ENCODE data around the gene MPZL2. TPM values are rescaled to one million over a fixed set of nuclear protein-coding genes. Genes with fewer than 3 reads are reported as not detected.

The MPZL2 gene
- total and polyA plus RNA-seq, 9 donors, result 0.40 to 6.9 (median 0.88) TPM

Other genes with a start within 250 kb of the MPZL2 start
- not detected for gene TMPRSS4, start 187.2 kb downstream of the MPZL2 start, total RNA-seq
- 1 to 10 TPM in 2 of 8 donors, under 1 TPM in 6; 0.07 to 5.2 (median 0.25) TPM for gene TMPRSS4, start 187.2 kb downstream of the MPZL2 start, polyA plus RNA-seq (ENCODE audit: insufficient read depth in 1 of 8, insufficient read length in 8 of 8, low replicate concordance in 1 of 8)
- gene SMIM35, start 177.3 kb downstream of the MPZL2 start, total RNA-seq, result under 0.01 TPM
- under 1 TPM; 0.04 to 0.47 (median 0.11) TPM for gene SMIM35, start 177.3 kb downstream of the MPZL2 start, polyA plus RNA-seq (ENCODE audit: insufficient read depth in 1 of 8, insufficient read length in 8 of 8, low replicate concordance in 1 of 8)
- gene SCN4B, start 111.5 kb downstream of the MPZL2 start, total RNA-seq, result 2.4 TPM
- gene SCN4B, start 111.5 kb downstream of the MPZL2 start, polyA plus RNA-seq (ENCODE audit: insufficient read depth in 1 of 8, insufficient read length in 8 of 8, low replicate concordance in 1 of 8), result 1 to 10 TPM; 2.8 to 5.1 (median 4.1) TPM
- 4.2 TPM for gene SCN2B, start 87.7 kb downstream of the MPZL2 start, total RNA-seq
- 1 to 10 TPM; 2.1 to 5.4 (median 4.4) TPM for gene SCN2B, start 87.7 kb downstream of the MPZL2 start, polyA plus RNA-seq (ENCODE audit: insufficient read depth in 1 of 8, insufficient read length in 8 of 8, low replicate concordance in 1 of 8)
- gene JAML, start 39.3 kb downstream of the MPZL2 start, total RNA-seq, result 2.5 TPM
- 1 to 10 TPM; 1.2 to 5.3 (median 2.2) TPM for gene JAML, start 39.3 kb downstream of the MPZL2 start, polyA plus RNA-seq (ENCODE audit: insufficient read depth in 1 of 8, insufficient read length in 8 of 8, low replicate concordance in 1 of 8)
- 0.53 TPM for gene MPZL3, start 11.9 kb downstream of the MPZL2 start, total RNA-seq
- 1 to 10 TPM in 2 of 8 donors, under 1 TPM in 6; 0.41 to 1.7 (median 0.77) TPM for gene MPZL3, start 11.9 kb downstream of the MPZL2 start, polyA plus RNA-seq (ENCODE audit: insufficient read depth in 1 of 8, insufficient read length in 8 of 8, low replicate concordance in 1 of 8)
- gene CD3E, start 40.4 kb upstream of the MPZL2 start, total RNA-seq, result 0.13 TPM
- gene CD3E, start 40.4 kb upstream of the MPZL2 start, polyA plus RNA-seq (ENCODE audit: insufficient read depth in 1 of 8, insufficient read length in 8 of 8, low replicate concordance in 1 of 8), result under 1 TPM; 0.25 to 0.64 (median 0.35) TPM
- 0.18 TPM for gene CD3D, start 78.4 kb upstream of the MPZL2 start, total RNA-seq
- gene CD3D, start 78.4 kb upstream of the MPZL2 start, polyA plus RNA-seq (ENCODE audit: insufficient read depth in 1 of 8, insufficient read length in 8 of 8, low replicate concordance in 1 of 8), result under 1 TPM in 4 of 8 donors, not detected in 4; 0.29 to 0.74 (median 0.41) TPM
- gene CD3G, start 80.0 kb upstream of the MPZL2 start, total RNA-seq, result 0.13 TPM
- gene CD3G, start 80.0 kb upstream of the MPZL2 start, polyA plus RNA-seq (ENCODE audit: insufficient read depth in 1 of 8, insufficient read length in 8 of 8, low replicate concordance in 1 of 8), result under 1 TPM in 7 of 8 donors, not detected in 1; 0.04 to 0.37 (median 0.13) TPM
- 27.3 TPM for gene UBE4A, start 95.3 kb upstream of the MPZL2 start, total RNA-seq
- gene UBE4A, start 95.3 kb upstream of the MPZL2 start, polyA plus RNA-seq (ENCODE audit: insufficient read depth in 1 of 8, insufficient read length in 8 of 8, low replicate concordance in 1 of 8), result 10 to 100 TPM; 15.5 to 23.6 (median 18.3) TPM
- gene ATP5MG, start 137.3 kb upstream of the MPZL2 start, total RNA-seq, result 256 TPM
- gene ATP5MG, start 137.3 kb upstream of the MPZL2 start, polyA plus RNA-seq (ENCODE audit: insufficient read depth in 1 of 8, insufficient read length in 8 of 8, low replicate concordance in 1 of 8), result 100 to 1,000 TPM; 384 to 442 (median 421) TPM
- 27.2 TPM for gene KMT2A, start 172.2 kb upstream of the MPZL2 start, total RNA-seq
- gene KMT2A, start 172.2 kb upstream of the MPZL2 start, polyA plus RNA-seq (ENCODE audit: insufficient read depth in 1 of 8, insufficient read length in 8 of 8, low replicate concordance in 1 of 8), result 10 to 100 TPM; 20.9 to 32.0 (median 26.3) TPM